K562 (cell line): ENCODE results near the gene CHCHD4. TPM values are rescaled to one million over a fixed set of nuclear protein-coding genes. Genes with fewer than 3 reads are reported as not detected.

ENCODE experiments used
- GATA2 ChIP-seq: sonication (generic); formaldehyde crosslinking; IDR thresholded peaks from 2 replicates; pipeline ENCODE4 v1.4.0; 2020; ENCODE audit warnings: mild to moderate bottlenecking, missing genetic modification reagents
- KAT2B ChIP-seq: IDR thresholded peaks from one replicate; pipeline ENCODE4 v1.6.1; 2012; ENCODE audit warnings: low read depth, mild to moderate bottlenecking, control low read depth, inconsistent platforms, low read length, moderate library complexity
- KDM1A ChIP-seq, 2 experiments: fragments of 450-650 bp; IDR thresholded peaks; 2 replicates each; pipeline ENCODE4 v1.6.1; 2016; ENCODE audit warnings: mild to moderate bottlenecking in 2 of 2
- NFIX ChIP-seq: fragments of 250-450 bp; sonication (Bioruptor Pico); IDR thresholded peaks from 2 replicates; pipeline ENCODE4 v1.4.0; 2020; ENCODE audit warnings: low read depth, mild to moderate bottlenecking, moderate library complexity
- RAD21 ChIP-seq, 2 experiments: fragments of 250-450 bp in 1 of 2; fragments of 450-650 bp in 1 of 2; sonication (Bioruptor Pico) in 1 of 2; formaldehyde crosslinking in 1 of 2; IDR thresholded peaks in 1 of 2; conservative IDR thresholded peaks in 1 of 2; 2 replicates each; pipeline versions ENCODE4 v1.4.0 to v1.8.0; 2020 to 2022; ENCODE audit warnings: mild to moderate bottlenecking in 2 of 2, moderate library complexity in 1 of 2
- RBM22 ChIP-seq: fragments of 200-400 bp; formaldehyde crosslinking; IDR thresholded peaks from 2 replicates; pipeline ENCODE4 v1.6.1; 2018; ENCODE audit warnings: low read length, low read depth; ENCODE audit not compliant: poor library complexity, severe bottlenecking
- TAF9B ChIP-seq: fragments of 450-650 bp; IDR thresholded peaks from 2 replicates; pipeline ENCODE4 v1.6.1; 2018; ENCODE audit warnings: mild to moderate bottlenecking; ENCODE audit not compliant: partially characterized antibody
- ZNF324 ChIP-seq: fragments of 250-450 bp; sonication (Bioruptor Pico); IDR thresholded peaks from 2 replicates; pipeline ENCODE4 v1.4.0; 2020; ENCODE audit warnings: mild to moderate bottlenecking
- polyA plus RNA-seq, 8 experiments: library from polyadenylated mRNA; depleted of rRNA in 4 of 8; stranded (reverse) in 5 of 8; unstranded in 3 of 8; fragments of >200 nt; fragmentation: Nextera tagmentation in 2 of 8; fragmentation: Illumina TruSeq in 1 of 8; extraction: Ambion mirVana in 2 of 8; extraction: Trizol in 1 of 8; gene quantifications; 2 replicates each; pipeline versions ENCODE4 v1.2.1 to v1.2.3, GENCODE V29; 2011 to 2014; ENCODE audit warnings: inconsistent platforms in 1 of 8, missing spikeins in 1 of 8
- total RNA-seq, 7 experiments: library from RNA; depleted of rRNA in 6 of 7; stranded (reverse); fragments of >200 nt in 6 of 7; fragmentation: Illumina TruSeq in 2 of 7; extraction: Trizol in 2 of 7; gene quantifications; 2 replicates each; pipeline versions ENCODE4 v1.2.1 to v1.2.3, GENCODE V29; 2011 to 2021; ENCODE audit warnings: low replicate concordance in 1 of 7
- TF ChIP-seq, protein P1 (sequence below): fragments of 450-650 bp; IDR thresholded peaks from 2 replicates; pipeline ENCODE4 v1.6.1; 2018; ENCODE audit not compliant: partially characterized antibody
- TF ChIP-seq, protein P2 (sequence below): fragments of 250-450 bp; sonication (Bioruptor Pico); IDR thresholded peaks from 2 replicates; pipeline ENCODE4 v1.4.0; 2020; ENCODE audit warnings: mild to moderate bottlenecking, moderate library complexity

The CHCHD4 gene
- total and polyA plus RNA-seq, 9 of the 15 experiments (the other 6 are each of a cell fraction or from before 2014, with no cell fraction given): 55.4 to 225 (median 77.2) TPM

DNA sequence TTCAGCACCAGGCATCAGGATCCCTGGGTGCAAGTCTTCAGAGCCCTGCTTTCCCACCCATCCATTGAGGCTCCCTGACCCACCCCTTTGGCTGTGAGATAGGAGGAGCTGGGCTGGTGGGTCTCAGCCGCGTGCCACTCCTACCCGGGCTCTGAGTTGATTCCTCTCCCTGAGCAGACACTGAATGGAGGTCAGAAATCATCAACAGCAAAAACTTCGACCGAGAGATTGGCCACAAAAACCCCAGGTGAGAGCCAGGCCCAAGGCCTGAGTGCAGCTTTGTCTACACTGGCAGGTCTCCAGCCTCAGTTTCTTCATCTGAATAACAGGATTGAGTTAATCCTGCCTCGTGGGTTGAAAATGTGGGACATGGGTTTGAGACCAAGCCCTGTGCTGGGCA lies 8.0 kb upstream of the CHCHD4 start (continued):
- TF ChIP-seq, protein P1, sequence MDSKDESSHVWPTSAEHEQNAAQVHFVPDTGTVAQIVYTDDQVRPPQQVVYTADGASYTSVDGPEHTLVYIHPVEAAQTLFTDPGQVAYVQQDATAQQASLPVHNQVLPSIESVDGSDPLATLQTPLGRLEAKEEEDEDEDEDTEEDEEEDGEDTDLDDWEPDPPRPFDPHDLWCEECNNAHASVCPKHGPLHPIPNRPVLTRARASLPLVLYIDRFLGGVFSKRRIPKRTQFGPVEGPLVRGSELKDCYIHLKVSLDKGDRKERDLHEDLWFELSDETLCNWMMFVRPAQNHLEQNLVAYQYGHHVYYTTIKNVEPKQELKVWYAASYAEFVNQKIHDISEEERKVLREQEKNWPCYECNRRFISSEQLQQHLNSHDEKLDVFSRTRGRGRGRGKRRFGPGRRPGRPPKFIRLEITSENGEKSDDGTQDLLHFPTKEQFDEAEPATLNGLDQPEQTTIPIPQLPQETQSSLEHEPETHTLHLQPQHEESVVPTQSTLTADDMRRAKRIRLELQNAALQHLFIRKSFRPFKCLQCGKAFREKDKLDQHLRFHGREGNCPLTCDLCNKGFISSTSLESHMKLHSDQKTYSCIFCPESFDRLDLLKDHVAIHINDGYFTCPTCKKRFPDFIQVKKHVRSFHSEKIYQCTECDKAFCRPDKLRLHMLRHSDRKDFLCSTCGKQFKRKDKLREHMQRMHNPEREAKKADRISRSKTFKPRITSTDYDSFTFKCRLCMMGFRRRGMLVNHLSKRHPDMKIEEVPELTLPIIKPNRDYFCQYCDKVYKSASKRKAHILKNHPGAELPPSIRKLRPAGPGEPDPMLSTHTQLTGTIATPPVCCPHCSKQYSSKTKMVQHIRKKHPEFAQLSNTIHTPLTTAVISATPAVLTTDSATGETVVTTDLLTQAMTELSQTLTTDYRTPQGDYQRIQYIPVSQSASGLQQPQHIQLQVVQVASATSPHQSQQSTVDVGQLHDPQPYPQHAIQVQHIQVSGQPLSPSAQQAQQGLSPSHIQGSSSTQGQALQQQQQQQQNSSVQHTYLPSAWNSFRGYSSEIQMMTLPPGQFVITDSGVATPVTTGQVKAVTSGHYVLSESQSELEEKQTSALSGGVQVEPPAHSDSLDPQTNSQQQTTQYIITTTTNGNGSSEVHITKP: no peak
- TF ChIP-seq NFIX (CRISPR knock-in tag) (no peak), GATA2 (CRISPR knock-in tag) (no peak), TAF9B (no peak), RAD21 (CRISPR knock-in tag; conservative IDR thresholded peaks at IDR 0.05 in 1 of 2, IDR thresholded peaks at IDR 0.05 in 1 of 2) (no peak), ZNF324 (CRISPR knock-in tag) (no peak), KDM1A (IDR thresholded peaks at IDR 0.05) (no peak), RBM22 (no peak), KAT2B (no peak)
- TF ChIP-seq, protein P2, sequence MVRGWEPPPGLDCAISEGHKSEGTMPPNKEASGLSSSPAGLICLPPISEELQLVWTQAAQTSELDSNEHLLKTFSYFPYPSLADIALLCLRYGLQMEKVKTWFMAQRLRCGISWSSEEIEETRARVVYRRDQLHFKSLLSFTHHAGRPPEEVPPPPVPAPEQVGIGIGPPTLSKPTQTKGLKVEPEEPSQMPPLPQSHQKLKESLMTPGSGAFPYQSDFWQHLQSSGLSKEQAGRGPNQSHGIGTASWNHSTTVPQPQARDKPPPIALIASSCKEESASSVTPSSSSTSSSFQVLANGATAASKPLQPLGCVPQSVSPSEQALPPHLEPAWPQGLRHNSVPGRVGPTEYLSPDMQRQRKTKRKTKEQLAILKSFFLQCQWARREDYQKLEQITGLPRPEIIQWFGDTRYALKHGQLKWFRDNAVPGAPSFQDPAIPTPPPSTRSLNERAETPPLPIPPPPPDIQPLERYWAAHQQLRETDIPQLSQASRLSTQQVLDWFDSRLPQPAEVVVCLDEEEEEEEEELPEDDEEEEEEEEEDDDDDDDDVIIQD (CRISPR knock-in tag): no peak
